SK-N-SH (cell line): ENCODE data around the gene SPRED2.

Source experiments
- CHD2 ChIP-seq: fragments of 150-350 bp; IDR thresholded peaks from 2 replicates; pipeline ENCODE4 v1.6.1; 2018; ENCODE audit warnings: low read length; ENCODE audit not compliant: partially characterized antibody
- CTCF ChIP-seq: fragments of 200-600 bp; sonication (generic); IDR thresholded peaks from 2 replicates; pipeline ENCODE4 v1.6.1; 2017; ENCODE audit warnings: antibody characterized with exemption, mild to moderate bottlenecking, moderate library complexity
- EP300 ChIP-seq, 2 experiments: IDR thresholded peaks; 2 replicates each; pipeline versions ENCODE4 v1.4.0 to v1.6.1; 2012; ENCODE audit warnings: borderline replicate concordance in 1 of 2, low read depth in 1 of 2, low read length in 1 of 2
- FOXM1 ChIP-seq: IDR thresholded peaks from 2 replicates; pipeline ENCODE4 v1.4.0; 2012; ENCODE audit warnings: low read depth, mild to moderate bottlenecking
- GABPA ChIP-seq: IDR thresholded peaks from 2 replicates; pipeline ENCODE4 v1.4.0; 2012; ENCODE audit warnings: low read depth, mild to moderate bottlenecking
- NFIC ChIP-seq: IDR thresholded peaks from 2 replicates; pipeline ENCODE4 v1.4.0; 2012; ENCODE audit warnings: borderline replicate concordance
- POLR2AphosphoS5 ChIP-seq: IDR thresholded peaks from 2 replicates; pipeline ENCODE4 v1.6.1; 2012; ENCODE audit warnings: low read depth, low read length
- REST ChIP-seq: IDR thresholded peaks from 2 replicates; pipeline ENCODE4 v1.6.1; 2012; ENCODE audit warnings: mild to moderate bottlenecking, low read depth, low read length, moderate library complexity
- SIN3A ChIP-seq: IDR thresholded peaks from 2 replicates; pipeline ENCODE4 v1.6.1; 2012; ENCODE audit warnings: low read depth, mild to moderate bottlenecking, low read length, moderate library complexity, borderline replicate concordance
- TEAD4 ChIP-seq: IDR thresholded peaks from 2 replicates; pipeline ENCODE4 v1.4.0; 2012; ENCODE audit warnings: mild to moderate bottlenecking, borderline replicate concordance; ENCODE audit not compliant: insufficient read depth
- USF2 ChIP-seq: fragments of 150-350 bp; IDR thresholded peaks from 2 replicates; pipeline ENCODE4 v1.6.1; 2017; ENCODE audit warnings: antibody characterized with exemption, low read length, low read depth, borderline replicate concordance

- TF ChIP-seq POLR2AphosphoS5 (no peak), CHD2 (no peak), FOXM1 (no peak), TEAD4 (no peak), CTCF (no peak), EP300 (IDR thresholded peaks at IDR 0.05; ENCODE audit: borderline replicate concordance in 1 of 2, low read depth in 1 of 2, low read length in 1 of 2) (no peak), USF2 (no peak), SIN3A (no peak), NFIC (no peak), GABPA (no peak), REST (no peak)
These were observed 119.1 kb downstream of the SPRED2 start for GRCh38 chr2:65313126-65313953.
